Measurements from ENCODE around the gene PLEKHN1.

PLEKHN1 gene

DNA sequence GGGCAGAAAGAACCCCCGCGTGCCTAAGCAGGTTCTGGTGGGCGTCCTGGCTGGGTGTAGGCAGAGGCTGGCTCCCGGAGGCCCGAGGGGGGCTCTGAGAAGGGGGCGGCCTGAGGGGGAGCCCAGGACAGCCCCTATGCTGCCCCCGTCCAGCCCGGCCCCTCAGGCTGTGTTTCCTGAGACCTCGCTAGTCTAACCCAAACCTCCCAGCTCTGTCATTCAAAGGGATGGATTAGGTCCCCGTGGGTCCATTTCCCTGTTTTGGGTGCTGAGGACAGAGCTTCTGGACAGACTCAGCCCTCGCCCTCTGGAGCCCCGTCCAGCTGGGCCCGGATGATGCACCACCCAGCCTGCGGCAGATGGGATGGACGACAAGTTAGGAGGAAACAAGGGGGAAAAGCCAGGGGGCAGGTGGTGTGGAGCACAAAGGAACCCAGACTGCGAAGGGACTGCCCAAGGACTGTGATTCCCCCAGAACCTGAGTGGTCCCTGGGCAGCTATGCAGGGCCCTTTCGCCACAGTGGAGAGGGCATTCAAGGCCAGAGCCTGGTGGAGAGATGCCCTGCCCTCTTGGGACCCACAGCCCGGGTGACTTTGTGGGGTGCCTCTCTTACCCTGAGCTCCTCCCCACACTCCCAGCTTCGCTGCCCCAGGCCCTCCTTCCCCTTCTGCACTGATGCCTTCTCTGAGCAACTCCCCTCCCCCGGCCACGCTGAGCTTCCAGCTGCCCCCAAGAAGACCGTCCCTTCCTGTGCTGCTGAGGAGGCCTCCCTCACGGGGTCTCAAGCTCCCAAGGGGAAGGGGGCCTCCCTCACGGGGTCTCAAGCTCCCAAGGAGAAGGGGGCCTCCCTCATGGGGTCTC lies 30.8 kb downstream of the PLEKHN1 start:
- Histone ChIP-seq H3K9me3 (ENCODE audit: control insufficient read depth, insufficient read depth, low read length) (no peaks in the 10 kb centered on the region), H3K36me3 (ENCODE audit: control insufficient read depth, insufficient read depth, low read length) (no peaks in the 10 kb centered on the region), H3K4me3 (ENCODE audit: low read depth, low read length) (no peak overlapping the region), H3K4me1 (ENCODE audit: control insufficient read depth, insufficient read depth, low read length) (no peaks in the 10 kb centered on the region), H3K9ac (ENCODE audit: low read depth, low read length) (no peak overlapping the region), H3K27me3 (ENCODE audit: control insufficient read depth, insufficient read depth, low read length) (peaks cover 62% of the 10 kb centered on the region)

DNA sequence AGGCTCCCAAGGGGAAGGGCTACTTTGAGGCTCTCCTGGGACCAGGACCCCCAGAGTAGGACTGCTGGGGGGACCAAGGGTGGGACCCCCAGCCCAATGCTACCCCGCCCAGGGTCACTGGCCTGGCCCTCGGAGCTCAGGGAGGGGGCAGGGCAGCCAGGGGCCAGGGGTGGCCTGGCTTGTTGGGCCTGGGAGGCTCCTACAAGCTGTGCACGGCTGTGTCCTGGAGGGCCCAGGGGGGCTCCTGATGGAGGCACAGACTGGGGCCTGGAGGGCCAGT lies 31.4 kb downstream of the PLEKHN1 start:
- no peaks in the 10 kb centered on the region for H3K36me3 ChIP-seq (ENCODE audit: control insufficient read depth, insufficient read depth, low read length)
- peaks cover 60% of the 10 kb centered on the region for H3K27me3 ChIP-seq (ENCODE audit: control insufficient read depth, insufficient read depth, low read length)
- no peaks in the 10 kb centered on the region for H3K9me3 ChIP-seq (ENCODE audit: control insufficient read depth, insufficient read depth, low read length)
- no peak overlapping the region for H3K9ac ChIP-seq (ENCODE audit: low read depth, low read length)
- H3K4me3 ChIP-seq (ENCODE audit: low read depth, low read length), result peak overlapping the region; percentile 45
- H3K4me1 ChIP-seq (ENCODE audit: control insufficient read depth, insufficient read depth, low read length), result no peaks in the 10 kb centered on the region

DNA sequence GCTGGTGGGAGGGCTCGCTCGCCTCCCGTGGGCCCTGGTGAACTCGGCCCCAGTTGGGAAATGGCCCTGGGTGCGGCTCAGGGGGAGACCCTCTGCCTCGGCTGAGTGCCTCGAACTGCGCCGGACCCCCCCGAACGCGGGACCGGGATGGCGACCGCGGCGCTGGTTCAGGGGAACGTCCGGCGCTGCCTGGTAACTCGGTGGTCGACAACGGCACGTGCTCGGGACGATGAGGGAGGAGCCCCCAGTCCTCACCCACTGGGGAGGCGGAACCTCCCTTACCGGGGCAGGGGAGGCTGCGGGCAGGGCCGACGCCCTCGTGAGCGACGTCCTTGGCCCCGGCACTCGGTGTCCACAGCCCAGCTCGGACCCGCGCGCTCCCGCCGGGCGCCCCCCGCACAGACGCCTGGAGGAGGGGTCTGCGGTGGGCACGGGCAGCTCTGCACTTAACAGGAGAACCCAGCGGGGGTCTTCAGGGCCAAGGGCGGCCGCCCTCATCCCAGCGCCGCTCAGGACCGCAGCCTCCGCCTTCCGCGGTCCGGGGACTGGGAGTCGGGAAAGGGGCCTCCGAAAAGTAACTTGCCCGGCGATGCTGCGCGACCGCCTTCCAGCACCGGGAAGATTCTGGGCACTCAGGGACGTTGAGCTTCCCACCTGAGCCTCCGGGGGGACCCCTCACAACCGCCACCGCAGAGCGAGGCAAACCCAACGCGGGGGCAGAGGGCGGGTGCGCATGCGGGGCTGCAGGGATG lies 31.9 kb downstream of the PLEKHN1 start:
- Histone ChIP-seq H3K27me3 (ENCODE audit: control insufficient read depth, insufficient read depth, low read length) (peaks cover 61% of the 10 kb centered on the region), H3K9me3 (ENCODE audit: control insufficient read depth, insufficient read depth, low read length) (no peaks in the 10 kb centered on the region), H3K36me3 (ENCODE audit: control insufficient read depth, insufficient read depth, low read length) (no peaks in the 10 kb centered on the region), H3K4me3 (ENCODE audit: low read depth, low read length) (peak overlapping the region; percentile 45), H3K9ac (ENCODE audit: low read depth, low read length) (no peak overlapping the region), H3K4me1 (ENCODE audit: control insufficient read depth, insufficient read depth, low read length) (no peaks in the 10 kb centered on the region)

DNA sequence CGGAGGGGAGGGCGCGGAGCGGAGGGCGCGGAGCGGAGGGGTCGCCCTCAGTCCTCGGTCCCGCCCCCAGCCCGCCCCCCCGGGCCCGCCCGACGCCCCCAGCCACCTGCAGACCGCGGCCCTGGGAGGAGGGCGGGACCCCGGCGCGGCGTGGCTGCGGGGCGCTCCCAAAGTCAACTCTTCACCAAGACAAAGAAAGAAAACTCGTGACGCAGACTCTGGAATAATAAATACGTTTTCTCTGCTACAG lies 32.4 kb downstream of the PLEKHN1 start:
- H3K4me1 ChIP-seq (ENCODE audit: control insufficient read depth, insufficient read depth, low read length), result no peaks in the 10 kb centered on the region
- no peak overlapping the region for H3K9ac ChIP-seq (ENCODE audit: low read depth, low read length)
- H3K4me3 ChIP-seq (ENCODE audit: low read depth, low read length), result peak overlapping the region; percentile 45
- H3K27me3 ChIP-seq (ENCODE audit: control insufficient read depth, insufficient read depth, low read length), result peaks cover 59% of the 10 kb centered on the region
- no peaks in the 10 kb centered on the region for H3K9me3 ChIP-seq (ENCODE audit: control insufficient read depth, insufficient read depth, low read length)
- no peaks in the 10 kb centered on the region for H3K36me3 ChIP-seq (ENCODE audit: control insufficient read depth, insufficient read depth, low read length)

GRCh38 chr1:998995-999724 lies 32.9 kb downstream of the PLEKHN1 start:
- no peak overlapping the region for H3K9ac ChIP-seq (ENCODE audit: low read depth, low read length)

DNA sequence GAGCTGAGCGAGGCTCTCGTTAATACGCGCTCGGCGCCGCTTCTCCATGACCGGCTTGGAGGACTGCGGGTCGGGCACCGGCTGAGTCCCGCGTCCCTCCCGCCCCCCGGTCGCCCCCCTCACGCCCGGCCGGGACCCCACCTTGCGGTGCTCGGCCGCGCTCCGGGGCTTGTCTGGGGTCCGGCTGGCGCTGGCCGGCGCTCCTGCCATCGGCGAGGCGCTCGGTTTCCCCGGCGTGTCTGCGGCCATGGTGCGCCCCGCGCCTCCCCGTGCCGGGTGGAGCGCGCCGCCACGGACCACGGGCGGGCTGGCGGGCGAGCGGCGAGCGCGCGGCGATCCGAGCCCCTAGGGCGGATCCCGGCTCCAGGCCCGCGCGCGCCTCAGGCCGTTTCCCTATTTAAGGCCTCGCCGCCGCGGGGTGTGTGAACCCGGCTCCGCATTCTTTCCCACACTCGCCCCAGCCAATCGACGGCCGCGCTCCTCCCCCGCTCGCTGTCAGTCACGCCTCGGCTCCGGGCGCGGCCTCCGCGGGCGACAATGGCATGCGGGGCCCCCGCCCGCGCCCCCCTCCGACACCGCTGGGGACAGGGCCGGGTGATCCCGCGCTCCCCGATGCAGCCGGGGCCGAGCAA lies 33.6 kb downstream of the PLEKHN1 start, which contains the start of gene HES4:
Gene HES4, minus strand, starts transcription at position 373 of the 632 bp plus-strand sequence. Its CDS starts 124 bp downstream, at position 249.
- no peaks in the 10 kb centered on the region for H3K9me3 ChIP-seq (ENCODE audit: control insufficient read depth, insufficient read depth, low read length)
- no peaks in the 10 kb centered on the region for H3K36me3 ChIP-seq (ENCODE audit: control insufficient read depth, insufficient read depth, low read length)
- H3K4me1 ChIP-seq (ENCODE audit: control insufficient read depth, insufficient read depth, low read length), result no peaks in the 10 kb centered on the region
- peaks cover 55% of the 10 kb centered on the region for H3K27me3 ChIP-seq (ENCODE audit: control insufficient read depth, insufficient read depth, low read length)
- H3K9ac ChIP-seq (ENCODE audit: low read depth, low read length), result no peak within 1 kb of the TSS
- peak within 1 kb of the TSS; percentile 61 for H3K4me3 ChIP-seq (ENCODE audit: low read depth, low read length)

More at GRCh38 chr1:998995-999724, 32.9 kb downstream of the PLEKHN1 start:
- peak overlapping the region; percentile 45 for H3K4me3 ChIP-seq (ENCODE audit: low read depth, low read length)
- no peaks in the 10 kb centered on the region for H3K4me1 ChIP-seq (ENCODE audit: control insufficient read depth, insufficient read depth, low read length)
- H3K27me3 ChIP-seq (ENCODE audit: control insufficient read depth, insufficient read depth, low read length), result peaks cover 59% of the 10 kb centered on the region
- no peaks in the 10 kb centered on the region for H3K36me3 ChIP-seq (ENCODE audit: control insufficient read depth, insufficient read depth, low read length)
- H3K9me3 ChIP-seq (ENCODE audit: control insufficient read depth, insufficient read depth, low read length), result no peaks in the 10 kb centered on the region

- Histone ChIP-seq H3K4me3 (ENCODE audit: low read depth, low read length) (peak overlapping the region; percentile 61), H3K27me3 (ENCODE audit: control insufficient read depth, insufficient read depth, low read length) (peaks cover 51% of the 10 kb centered on the region), H3K9me3 (ENCODE audit: control insufficient read depth, insufficient read depth, low read length) (no peaks in the 10 kb centered on the region), H3K36me3 (ENCODE audit: control insufficient read depth, insufficient read depth, low read length) (no peaks in the 10 kb centered on the region), H3K4me1 (ENCODE audit: control insufficient read depth, insufficient read depth, low read length) (peaks cover 3% of the 10 kb centered on the region), H3K9ac (ENCODE audit: low read depth, low read length) (no peak overlapping the region)
These were observed 34.2 kb downstream of the PLEKHN1 start for GRCh38 chr1:1000357-1001056.

- H3K4me1 ChIP-seq (ENCODE audit: control insufficient read depth, insufficient read depth, low read length), result peaks cover 3% of the 10 kb centered on the region
- H3K4me3 ChIP-seq (ENCODE audit: low read depth, low read length), result peak overlapping the region; percentile 61
- no peak overlapping the region for H3K9ac ChIP-seq (ENCODE audit: low read depth, low read length)
These were observed 34.9 kb downstream of the PLEKHN1 start for GRCh38 chr1:1001057-1001783.

DNA sequence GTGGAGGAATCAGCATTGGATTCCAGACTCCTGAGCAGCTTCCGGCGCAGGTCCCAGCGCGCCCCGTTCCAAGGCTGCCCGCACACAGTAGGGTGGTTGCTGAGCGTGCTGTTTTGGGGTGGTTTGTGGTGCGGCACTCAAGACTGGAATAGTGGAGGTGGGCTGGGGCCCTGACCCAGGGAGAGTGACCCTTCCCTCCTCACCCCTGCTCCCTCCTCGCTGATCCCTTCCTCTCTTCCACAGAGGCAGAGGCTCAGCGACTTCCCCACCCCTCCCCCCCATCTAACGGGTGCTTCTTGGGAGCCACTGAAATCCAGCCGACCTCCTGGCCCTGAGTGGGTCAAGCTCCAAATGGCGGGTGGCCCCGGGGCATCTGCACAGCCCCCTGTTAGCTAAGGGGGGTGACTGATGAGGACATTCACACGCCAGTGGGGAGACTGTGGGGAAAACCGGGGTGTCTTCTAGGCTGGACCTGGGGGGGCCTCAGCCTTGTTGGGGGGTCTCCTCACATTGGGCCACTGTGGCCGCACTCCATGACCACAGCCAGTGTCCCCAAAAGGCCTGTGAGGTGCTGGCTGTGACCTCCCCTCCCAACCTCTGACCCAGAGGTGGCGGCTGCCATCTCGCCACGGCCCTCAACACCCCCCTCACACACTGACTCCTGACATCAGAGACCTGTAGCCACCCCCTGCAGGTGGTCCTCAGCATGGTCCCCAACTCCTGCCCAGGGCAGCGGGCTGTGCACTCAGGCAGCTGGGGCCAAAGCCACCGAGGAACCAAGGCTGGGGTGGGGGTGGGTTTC lies 37.5 kb downstream of the PLEKHN1 start:
- peaks cover 37% of the 10 kb centered on the region for H3K27me3 ChIP-seq (ENCODE audit: control insufficient read depth, insufficient read depth, low read length)
- H3K4me3 ChIP-seq (ENCODE audit: low read depth, low read length), result no peak overlapping the region
- H3K9ac ChIP-seq (ENCODE audit: low read depth, low read length), result no peak overlapping the region

More at GRCh38 chr1:1001057-1001783, 34.9 kb downstream of the PLEKHN1 start:
- peaks cover 46% of the 10 kb centered on the region for H3K27me3 ChIP-seq (ENCODE audit: control insufficient read depth, insufficient read depth, low read length)
- no peaks in the 10 kb centered on the region for H3K9me3 ChIP-seq (ENCODE audit: control insufficient read depth, insufficient read depth, low read length)
- no peaks in the 10 kb centered on the region for H3K36me3 ChIP-seq (ENCODE audit: control insufficient read depth, insufficient read depth, low read length)

DNA sequence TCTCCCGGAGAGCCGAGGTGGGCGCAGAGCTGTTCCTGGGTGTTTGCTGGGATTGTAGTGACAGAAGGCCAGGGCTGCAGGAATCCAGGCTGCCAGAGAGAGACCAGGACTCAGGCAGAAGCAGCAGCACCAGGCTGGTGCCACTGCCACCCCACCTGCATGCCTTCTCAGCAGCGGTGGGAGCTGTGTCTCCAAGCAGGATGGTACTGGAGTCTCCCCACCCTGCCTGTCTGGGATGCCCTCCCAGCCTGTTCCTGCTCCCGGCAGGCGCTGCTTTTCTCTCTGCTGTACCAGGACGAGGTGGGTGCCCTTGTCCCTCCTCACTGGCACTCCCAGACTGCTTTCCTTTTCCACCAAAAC lies 38.1 kb downstream of the PLEKHN1 start:
- no peaks in the 10 kb centered on the region for H3K36me3 ChIP-seq (ENCODE audit: control insufficient read depth, insufficient read depth, low read length)
- peaks cover 39% of the 10 kb centered on the region for H3K27me3 ChIP-seq (ENCODE audit: control insufficient read depth, insufficient read depth, low read length)
- H3K9ac ChIP-seq (ENCODE audit: low read depth, low read length), result no peak overlapping the region
- H3K9me3 ChIP-seq (ENCODE audit: control insufficient read depth, insufficient read depth, low read length), result no peaks in the 10 kb centered on the region
- H3K4me1 ChIP-seq (ENCODE audit: control insufficient read depth, insufficient read depth, low read length), result peaks cover 3% of the 10 kb centered on the region
- H3K4me3 ChIP-seq (ENCODE audit: low read depth, low read length), result no peak overlapping the region

More for the DNA sequence above, 37.5 kb downstream of the PLEKHN1 start:
- Histone ChIP-seq H3K9me3 (ENCODE audit: control insufficient read depth, insufficient read depth, low read length) (no peaks in the 10 kb centered on the region), H3K36me3 (ENCODE audit: control insufficient read depth, insufficient read depth, low read length) (no peaks in the 10 kb centered on the region), H3K4me1 (ENCODE audit: control insufficient read depth, insufficient read depth, low read length) (peaks cover 3% of the 10 kb centered on the region)
